B cell (primary cell): ENCODE measurements around the gene ASIC1. TPM values are rescaled to one million over a fixed set of nuclear protein-coding genes. Genes with fewer than 3 reads are reported as not detected.

Experiments
- ATAC-seq: fragments of 200-7000 bp; cut with Tn5 transposase; one replicate; pipeline ENCODE4 v1.10.0; 2021; ENCODE audit warnings: low read depth, mild to moderate bottlenecking, moderate number of reproducible peaks, moderate library complexity
- CTCF ChIA-PET: fragments of 350-600 bp; sonication (Branson Sonifier 250); formaldehyde crosslinking; loops from one replicate; lab custom pipeline; 2021; ENCODE audit warnings: antibody characterized with exemption, inconsistent platforms; lab: Charles Lee
- POLR2A ChIA-PET: fragments of 350-600 bp; sonication (Branson Sonifier 250); formaldehyde crosslinking; loops from one replicate; lab custom pipeline; 2021; ENCODE audit warnings: antibody characterized with exemption; lab: Charles Lee
- DNase-seq: peaks from one replicate; pipeline ENCODE4 v3.0.0; 2013
- H2AFZ ChIP-seq: 2 replicates; pipeline ENCODE4 v1.6.1; 2012; ENCODE audit warnings: mild to moderate bottlenecking, low read depth, low read length; ENCODE audit not compliant: insufficient read depth, poor library complexity, severe bottlenecking
- H3K27ac ChIP-seq, 2 donors: 1 replicate in 1 of 2; 2 replicates in 1 of 2; pipeline ENCODE4 v1.5.1; 2012 to 2013; ENCODE audit warnings: low read length in 2 of 2, mild to moderate bottlenecking in 2 of 2, moderate library complexity in 1 of 2
- H3K27me3 ChIP-seq, 4 experiments: fragments of 200-600 bp in 1 of 4; sonication (generic) in 1 of 4; replicated peaks in 1 of 4; 1 replicate in 2 of 4; 2 replicates in 2 of 4; pipeline versions ENCODE4 v1.6.1 to v1.7.0; 2013 to 2016; ENCODE audit warnings: low read length in 3 of 4, mild to moderate bottlenecking in 2 of 4, mixed read lengths in 1 of 4, moderate library complexity in 1 of 4; ENCODE audit not compliant: insufficient read depth in 4 of 4, control insufficient read depth in 3 of 4; ENCODE audit errors: control extremely low read depth in 1 of 4
- H3K36me3 ChIP-seq, 2 experiments: replicated peaks in 1 of 2; 1 replicate in 1 of 2; 2 replicates in 1 of 2; pipeline versions ENCODE4 v1.6.1 to v1.7.1; 2013; ENCODE audit warnings: low read length in 1 of 2; ENCODE audit not compliant: insufficient read depth in 2 of 2, control insufficient read depth in 1 of 2; ENCODE audit errors: control extremely low read depth in 1 of 2, extremely low read depth in 1 of 2
- H3K4me1 ChIP-seq, 2 donors: fragments of 200-600 bp in 1 of 2; sonication (generic) in 1 of 2; 1 replicate in 1 of 2; 2 replicates in 1 of 2; pipeline versions ENCODE4 v1.5.1 to v1.6.1; 2013 to 2017; ENCODE audit warnings: low read length in 2 of 2; ENCODE audit not compliant: control insufficient read depth in 2 of 2, insufficient read depth in 2 of 2
- H3K4me2 ChIP-seq: replicated peaks from 2 replicates; pipeline ENCODE3; 2012; ENCODE audit warnings: mild to moderate bottlenecking, low read depth, low read length; ENCODE audit not compliant: poor library complexity, severe bottlenecking
- H3K4me3 ChIP-seq, 5 experiments: fragments of 200-600 bp in 1 of 5; sonication (generic) in 1 of 5; 1 replicate in 3 of 5; 2 replicates in 2 of 5; pipeline versions ENCODE4 v1.5.1 to v1.7.0; 2011 to 2016; ENCODE audit warnings: low read length in 4 of 5, mild to moderate bottlenecking in 4 of 5, low read depth in 2 of 5, control low read depth in 1 of 5, moderate library complexity in 1 of 5; ENCODE audit not compliant: insufficient read depth in 1 of 5; ENCODE audit errors: control extremely low read depth in 1 of 5, extremely low read depth in 1 of 5
- H3K79me2 ChIP-seq: fragments of 200-600 bp; sonication (generic); one replicate; pipeline ENCODE4 v1.6.0; 2016; ENCODE audit warnings: low read length; ENCODE audit not compliant: control insufficient read depth, insufficient read depth
- H3K9ac ChIP-seq: fragments of 200-600 bp; sonication (generic); 2 replicates; pipeline ENCODE4 v1.6.1; 2017; ENCODE audit warnings: mild to moderate bottlenecking, low read length, moderate library complexity
- H3K9me3 ChIP-seq, 3 donors: one replicate each; pipeline versions ENCODE4 v1.6.1 to v1.7.1; 2013; ENCODE audit warnings: low read length in 2 of 3; ENCODE audit not compliant: control insufficient read depth in 2 of 3, insufficient read depth in 1 of 3; ENCODE audit errors: control extremely low read depth in 1 of 3
- H4K20me1 ChIP-seq: 2 replicates; pipeline ENCODE4 v1.6.0; 2012; ENCODE audit warnings: mild to moderate bottlenecking, low read length; ENCODE audit not compliant: insufficient read depth, control insufficient read depth, poor library complexity, severe bottlenecking
- H3K27ac Mint-ChIP-seq: one replicate; pipeline ENCODE4 v1.8.0; 2021; ENCODE audit warnings: mixed read lengths
- H3K27me3 Mint-ChIP-seq: one replicate; pipeline ENCODE4 v1.8.0; 2021; ENCODE audit warnings: mixed read lengths
- H3K4me1 Mint-ChIP-seq: one replicate; pipeline ENCODE4 v1.8.0; 2021; ENCODE audit warnings: mixed read lengths
- H3K4me3 Mint-ChIP-seq: one replicate; pipeline ENCODE4 v1.8.0; 2021; ENCODE audit warnings: mixed read lengths
- H3K9me3 Mint-ChIP-seq: one replicate; pipeline ENCODE4 v1.8.0; 2022; ENCODE audit warnings: mixed read lengths; ENCODE audit not compliant: insufficient read depth
- CTCF ChIP-seq: fragments of 200-600 bp; IDR thresholded peaks from one replicate; pipeline ENCODE4 v1.8.0; 2022; ENCODE audit warnings: antibody characterized with exemption, mild to moderate bottlenecking
- EZH2 ChIP-seq: IDR thresholded peaks from 2 replicates; pipeline ENCODE4 v1.6.1; 2012; ENCODE audit warnings: borderline replicate concordance, low read depth, mild to moderate bottlenecking, moderate library complexity, low read length; ENCODE audit not compliant: insufficient read depth, poor library complexity, severe bottlenecking
- WGBS: methylation state at CpG from one replicate; pipeline ENCODE4 v1.1.5; 2013; ENCODE audit warnings: missing lambda C conversion rate; ENCODE audit not compliant: insufficient coverage; 5-methylcytosine and 5-hydroxymethylcytosine counted together
- intact Hi-C: fragments of 100-400 bp; cut with micrococcal nuclease; formaldehyde crosslinking; loops from one replicate; pipeline ENCODE4 v1.10.0; 2022
- polyA minus RNA-seq: library from RNA; depleted of rRNA, polyadenylated mRNA; stranded (reverse); fragments of >200 nt; gene quantifications from 2 replicates; pipeline ENCODE4 v1.2.3, GENCODE V29; 2012
- polyA plus RNA-seq: library from polyadenylated mRNA; depleted of rRNA; stranded (reverse); fragments of >200 nt; gene quantifications from 2 replicates; pipeline ENCODE4 v1.2.3, GENCODE V29; 2012
- total RNA-seq, 2 donors: library from RNA; stranded (reverse); fragments of 120-200 nt in 1 of 2; gene quantifications; 1 replicate in 1 of 2; 2 replicates in 1 of 2; pipeline versions ENCODE4 v1.2.3 to v1.2.4, GENCODE V29; 2013 to 2022

Gene ASIC1
- total RNA-seq = not detected in 2 replicates
- 0.07 TPM for total RNA-seq (2013)
- polyA plus RNA-seq = 0.06 TPM in 1 of 2 replicates, not detected in the other
- polyA minus RNA-seq = 0.21 TPM in 1 of 2 replicates, not detected in the other

GRCh38 chr12:50057000-50057841, at the start of gene ASIC1:
Gene ASIC1 (plus strand): TSS chr12:50057596. CDS start chr12:50058767, 1,171 bp downstream.
- Mint-ChIP-seq H3K4me1 (peaks cover 19% of the 10 kb centered on the region), H3K4me3 (peak within 1 kb of the TSS; percentile 92), H3K27ac (no peak within 1 kb of the TSS), H3K9me3 (no peaks in the 10 kb centered on the region), H3K27me3 (peaks cover 65% of the 10 kb centered on the region)
- Histone ChIP-seq H2AFZ (peak within 1 kb of the TSS; percentile 56), H3K27ac (no peak within 1 kb of the TSS), H3K79me2 (no peaks in the 10 kb centered on the region), H3K27me3 (peaks cover 0 to 51% (median 21%) of the 10 kb centered on the region in 4 experiments), H3K4me1 (peaks cover 22 to 23% of the 10 kb centered on the region in 2 donors), H4K20me1 (no peaks in the 10 kb centered on the region), H3K4me2 (peak within 1 kb of the TSS; percentile 94), H3K9ac (peak within 1 kb of the TSS; percentile 60), H3K9me3 (peaks cover 0 to 4% (median 0%) of the 10 kb centered on the region in 3 donors), H3K4me3 (peak within 1 kb of the TSS; percentile 2 to 62 (median 51)), H3K36me3 (no peaks in the 10 kb centered on the region)
- DNase-seq = peak; percentile 61
- ATAC-seq = peak; percentile 34
- TF ChIP-seq CTCF (no peak), EZH2 (no peak)
- CTCF ChIA-PET = interaction anchor here (0.6 to 4.8 kb wide), 12 partner anchors 8 to 280 kb away, joined by 3 to 90 read pairs (median 6); no protein-coding TSS in a partner anchor
- 1% methylated on average over 75 of the region's 88 CpGs for WGBS
- POLR2A ChIA-PET = no interaction called here
- intact Hi-C loops = loop anchor here (5.0 kb wide), 1 partner anchor 190 kb away; no protein-coding TSS in a partner anchor
